ENCODE data around the gene GM2A.
"Not testable (repeated sequence)": the region's sequence is repeated elsewhere in the genome, so short reads cannot be mapped to it uniquely, and the experiment has no call there.

GM2A gene

DNA sequence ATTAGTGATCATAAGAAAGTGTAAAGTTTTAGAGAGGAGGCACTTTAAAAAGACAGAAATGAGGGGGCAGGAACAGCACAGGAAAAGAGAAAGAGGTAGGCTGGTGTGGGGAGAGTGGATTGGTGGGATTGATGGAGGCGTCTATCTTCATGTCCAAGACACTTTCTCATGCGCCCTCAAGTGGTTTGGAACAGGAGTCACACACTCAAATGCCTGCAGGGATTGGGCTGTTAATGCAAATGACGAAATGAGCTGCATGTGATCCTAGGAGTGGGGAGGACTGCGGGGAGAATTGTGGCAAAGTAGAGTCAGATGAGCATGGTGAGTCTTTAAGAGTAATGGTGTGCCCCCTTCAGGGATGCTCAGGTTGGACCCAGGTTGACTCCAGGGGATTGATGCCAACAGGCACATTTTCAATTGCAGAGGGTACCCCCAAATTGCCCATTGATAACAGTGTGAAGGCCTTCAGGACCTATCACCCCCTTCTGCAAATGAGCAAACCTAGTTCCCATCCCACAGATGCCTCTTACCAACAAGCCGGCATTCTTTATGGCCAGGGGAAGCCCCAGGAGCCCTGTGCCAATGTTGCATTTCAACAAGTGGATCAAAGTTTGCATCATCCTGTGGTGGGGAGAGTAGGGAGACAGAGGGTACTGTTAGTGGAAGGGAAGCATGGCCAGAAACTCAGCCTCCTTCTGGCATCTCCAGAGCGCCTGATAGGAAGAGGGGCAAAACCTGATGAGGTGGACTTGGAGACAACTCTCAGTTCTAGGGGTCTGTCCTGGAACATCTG, 45.3 kb downstream of the GM2A start:
- H3K4me3 ChIP-seq (replicated peaks; ENCODE audit: low read depth, low read length) = no peak overlapping the region
- TF ChIP-seq, protein P1, sequence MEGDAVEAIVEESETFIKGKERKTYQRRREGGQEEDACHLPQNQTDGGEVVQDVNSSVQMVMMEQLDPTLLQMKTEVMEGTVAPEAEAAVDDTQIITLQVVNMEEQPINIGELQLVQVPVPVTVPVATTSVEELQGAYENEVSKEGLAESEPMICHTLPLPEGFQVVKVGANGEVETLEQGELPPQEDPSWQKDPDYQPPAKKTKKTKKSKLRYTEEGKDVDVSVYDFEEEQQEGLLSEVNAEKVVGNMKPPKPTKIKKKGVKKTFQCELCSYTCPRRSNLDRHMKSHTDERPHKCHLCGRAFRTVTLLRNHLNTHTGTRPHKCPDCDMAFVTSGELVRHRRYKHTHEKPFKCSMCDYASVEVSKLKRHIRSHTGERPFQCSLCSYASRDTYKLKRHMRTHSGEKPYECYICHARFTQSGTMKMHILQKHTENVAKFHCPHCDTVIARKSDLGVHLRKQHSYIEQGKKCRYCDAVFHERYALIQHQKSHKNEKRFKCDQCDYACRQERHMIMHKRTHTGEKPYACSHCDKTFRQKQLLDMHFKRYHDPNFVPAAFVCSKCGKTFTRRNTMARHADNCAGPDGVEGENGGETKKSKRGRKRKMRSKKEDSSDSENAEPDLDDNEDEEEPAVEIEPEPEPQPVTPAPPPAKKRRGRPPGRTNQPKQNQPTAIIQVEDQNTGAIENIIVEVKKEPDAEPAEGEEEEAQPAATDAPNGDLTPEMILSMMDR (IDR thresholded peaks at IDR 0.05; ENCODE audit: insufficient read depth, low read length, poor library complexity, severe bottlenecking) = no peak
- H3K36me3 ChIP-seq (ENCODE audit: control insufficient read depth, insufficient read depth, low read length) = no peaks in the 10 kb centered on the region
- no peaks in the 10 kb centered on the region for H3K27me3 ChIP-seq (replicated peaks; ENCODE audit: control insufficient read depth, insufficient read depth, low read length)
- DNase-seq (ENCODE audit: extremely low read depth, insufficient read length) = no peak

DNA sequence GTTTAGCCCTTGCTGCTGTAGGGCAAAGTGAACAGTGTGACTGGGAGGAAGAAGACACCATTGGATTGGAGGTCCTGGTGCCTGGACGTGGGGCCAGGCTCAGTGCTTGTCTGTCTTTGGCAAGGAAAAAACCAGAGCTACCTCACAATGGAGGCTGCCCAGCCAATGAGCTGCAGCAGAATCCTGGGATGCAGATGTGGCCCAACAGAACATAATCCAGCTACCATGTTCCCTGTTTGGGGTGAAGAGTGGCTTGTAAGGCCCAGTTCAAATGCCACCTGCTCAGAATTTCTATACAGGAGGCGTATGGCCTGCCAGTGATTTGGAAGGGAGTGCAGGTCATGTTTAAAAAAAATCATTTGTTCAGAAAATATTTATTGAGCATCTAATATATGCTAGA, 50.7 kb downstream of the GM2A start, which contains the start of gene SLC36A3:
SLC36A3 (minus strand) TSS at position 101 of the 400 bp plus-strand sequence. CDS start 412 bp downstream, outside the sequence.
- H3K36me3 ChIP-seq (ENCODE audit: control insufficient read depth, insufficient read depth, low read length) = no peaks in the 10 kb centered on the region
- TF ChIP-seq, protein P1 (IDR thresholded peaks at IDR 0.05; ENCODE audit: insufficient read depth, low read length, poor library complexity, severe bottlenecking) = no peak

DNA sequence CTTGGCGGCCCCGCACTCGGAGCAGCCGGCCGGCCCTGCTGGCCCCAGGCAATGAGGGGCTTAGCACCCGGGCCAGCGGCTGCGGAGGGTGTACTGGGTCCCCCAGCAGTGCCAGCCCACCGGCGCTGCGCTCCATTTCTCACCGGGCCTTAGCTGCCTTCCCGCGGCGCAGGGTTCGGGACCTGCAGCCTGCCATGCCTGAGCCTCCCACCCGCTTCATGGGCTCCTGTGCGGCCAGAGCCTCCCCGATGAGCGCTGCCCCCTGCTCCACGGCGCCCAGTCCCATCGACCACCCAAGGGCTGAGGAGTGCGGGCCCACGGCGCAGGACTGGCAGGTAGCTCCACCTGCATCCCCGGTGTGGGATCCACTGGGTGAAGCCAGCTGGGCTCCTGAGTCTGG, 56.3 kb downstream of the GM2A start:
- H3K27me3 ChIP-seq (replicated peaks; ENCODE audit: control insufficient read depth, insufficient read depth, low read length); DNase-seq (ENCODE audit: extremely low read depth, insufficient read length); H3K4me3 ChIP-seq (replicated peaks; ENCODE audit: low read depth, low read length); H3K36me3 ChIP-seq (ENCODE audit: control insufficient read depth, insufficient read depth, low read length): not testable (repeated sequence)

More for the DNA sequence above, 50.7 kb downstream of the GM2A start, which contains the start of gene SLC36A3:
- no peak for DNase-seq (ENCODE audit: extremely low read depth, insufficient read length)
- H3K4me3 ChIP-seq (replicated peaks; ENCODE audit: low read depth, low read length) = no peak within 1 kb of the TSS
- H3K27me3 ChIP-seq (replicated peaks; ENCODE audit: control insufficient read depth, insufficient read depth, low read length) = no peaks in the 10 kb centered on the region

DNA sequence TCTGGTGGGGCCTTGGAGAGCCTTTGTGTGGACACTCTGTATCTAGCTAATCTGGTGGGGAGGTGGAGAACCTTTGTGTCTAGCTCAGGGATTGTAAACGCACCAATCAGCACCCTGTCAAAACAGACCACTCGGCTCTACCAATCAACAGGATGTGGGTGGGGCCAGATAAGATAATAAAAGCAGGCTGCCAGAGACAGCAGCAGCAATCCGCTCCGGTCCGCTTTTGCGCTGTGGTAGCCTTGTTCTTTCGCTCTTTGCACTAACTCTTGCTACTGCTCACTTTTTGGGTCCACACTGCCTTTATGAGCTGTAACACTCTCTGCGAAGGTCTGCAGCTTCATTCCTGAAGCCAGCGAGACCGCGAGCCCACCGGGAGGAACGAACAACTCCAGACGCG, 56.8 kb downstream of the GM2A start:
- not testable (repeated sequence) for H3K36me3 ChIP-seq (ENCODE audit: control insufficient read depth, insufficient read depth, low read length); DNase-seq (ENCODE audit: extremely low read depth, insufficient read length); H3K4me3 ChIP-seq (replicated peaks; ENCODE audit: low read depth, low read length); H3K27me3 ChIP-seq (replicated peaks; ENCODE audit: control insufficient read depth, insufficient read depth, low read length)

DNA sequence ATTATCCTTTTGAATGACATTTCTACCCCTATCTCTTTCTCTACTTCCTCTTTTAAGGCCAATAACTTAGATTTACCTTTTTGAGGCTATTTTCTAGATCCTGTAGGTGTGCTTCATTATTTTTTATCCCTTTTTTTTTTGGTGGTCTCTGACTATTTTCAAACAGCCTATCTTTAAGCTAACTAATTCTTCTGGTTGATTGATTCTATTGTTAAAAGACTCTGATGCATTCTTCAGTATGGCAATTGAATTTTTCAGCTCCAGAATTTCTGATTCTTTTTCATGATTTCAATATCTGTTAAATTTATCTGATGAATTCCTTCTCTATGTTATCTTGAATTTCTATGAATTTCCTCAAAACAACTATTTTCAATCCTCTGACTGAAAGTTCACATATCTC, 57.9 kb downstream of the GM2A start:
- no peaks in the 10 kb centered on the region for H3K27me3 ChIP-seq (replicated peaks; ENCODE audit: control insufficient read depth, insufficient read depth, low read length)
- no peak overlapping the region for H3K4me3 ChIP-seq (replicated peaks; ENCODE audit: low read depth, low read length)
- H3K36me3 ChIP-seq (ENCODE audit: control insufficient read depth, insufficient read depth, low read length) = no peaks in the 10 kb centered on the region
- TF ChIP-seq, protein P1 (IDR thresholded peaks at IDR 0.05; ENCODE audit: insufficient read depth, low read length, poor library complexity, severe bottlenecking) = no peak
- DNase-seq (ENCODE audit: extremely low read depth, insufficient read length) = no peak

DNA sequence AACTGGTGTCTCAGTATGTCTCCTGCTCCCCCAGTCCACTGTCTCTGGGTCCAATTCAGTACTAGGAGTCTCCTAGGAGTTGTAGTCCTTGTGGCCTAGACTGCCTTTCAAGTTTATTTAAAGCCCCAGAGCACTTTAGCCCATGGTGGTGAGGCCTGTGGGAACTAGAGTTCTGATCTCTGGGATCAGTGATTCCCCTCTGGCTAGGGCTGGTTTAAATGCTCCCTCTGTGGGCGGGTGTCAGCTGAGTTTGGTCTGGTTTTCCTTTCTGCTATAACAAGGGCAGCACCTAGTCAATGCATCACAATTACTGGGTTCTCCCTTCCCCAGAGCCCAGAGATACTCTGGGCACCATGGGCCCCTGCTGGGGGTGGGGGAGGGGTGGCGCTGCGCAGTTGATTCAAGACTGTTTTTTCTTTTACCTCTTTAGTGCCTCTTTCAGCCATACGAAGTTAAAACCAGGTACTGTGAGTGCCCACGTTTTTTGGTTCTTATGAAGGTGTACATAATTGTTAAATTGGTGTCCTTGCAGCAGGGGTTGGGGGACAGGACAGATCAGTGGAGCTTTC, 59.9 kb downstream of the GM2A start:
- TF ChIP-seq, protein P1 (IDR thresholded peaks at IDR 0.05; ENCODE audit: insufficient read depth, low read length, poor library complexity, severe bottlenecking) = no peak
- H3K4me3 ChIP-seq (replicated peaks; ENCODE audit: low read depth, low read length) = no peak overlapping the region

More for the DNA sequence above, 59.9 kb downstream of the GM2A start:
- no peaks in the 10 kb centered on the region for H3K36me3 ChIP-seq (ENCODE audit: control insufficient read depth, insufficient read depth, low read length)
- no peak for DNase-seq (ENCODE audit: extremely low read depth, insufficient read length)
- no peaks in the 10 kb centered on the region for H3K27me3 ChIP-seq (replicated peaks; ENCODE audit: control insufficient read depth, insufficient read depth, low read length)

All from GM06990 (cell line).